ENCODE data around the gene GRID2.

Gene GRID2

DNA sequence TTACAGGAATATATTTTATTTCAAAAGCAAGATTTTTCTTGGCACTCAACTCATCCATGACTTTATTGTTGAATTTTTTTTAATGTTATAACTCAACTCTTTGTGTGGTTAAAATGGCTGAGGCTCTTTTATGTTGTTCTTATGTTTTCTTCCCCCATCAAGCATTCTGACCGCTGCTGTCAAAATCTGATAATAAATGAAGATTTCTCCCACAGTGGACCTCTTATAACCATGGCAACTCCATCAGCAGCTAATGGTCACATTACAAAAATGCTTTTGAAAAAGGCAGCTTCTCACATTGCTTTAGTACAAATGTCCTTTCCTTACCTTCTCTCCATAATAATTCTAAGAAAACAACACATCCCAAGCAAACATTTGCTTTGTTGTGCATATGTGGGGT, 1428.7 kb downstream of the GRID2 start:
- DNase-seq (ENCODE audit: low read depth in 2 of 2, low spot score in 1 of 2), result no peak

DNA sequence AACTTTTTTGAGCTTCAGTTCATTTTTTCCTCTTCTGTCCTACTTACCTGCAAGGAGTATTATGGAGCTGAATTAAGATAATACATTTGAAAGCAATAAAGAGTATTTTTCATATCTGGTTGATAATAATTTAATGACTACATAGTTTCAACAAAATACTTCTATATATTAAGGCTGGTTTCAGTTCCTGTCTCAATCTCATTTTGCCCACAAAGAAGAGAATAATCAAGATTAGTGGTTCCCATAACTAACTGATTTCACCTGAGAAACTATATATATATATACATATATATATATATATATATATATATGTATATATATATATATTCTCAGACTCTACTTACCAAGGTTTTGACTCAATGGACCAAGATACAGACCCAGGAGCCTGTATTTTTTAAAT, 1437.1 kb downstream of the GRID2 start:
- DNase-seq (ENCODE audit: low read depth in 2 of 2, low spot score in 1 of 2), result no peak

DNA sequence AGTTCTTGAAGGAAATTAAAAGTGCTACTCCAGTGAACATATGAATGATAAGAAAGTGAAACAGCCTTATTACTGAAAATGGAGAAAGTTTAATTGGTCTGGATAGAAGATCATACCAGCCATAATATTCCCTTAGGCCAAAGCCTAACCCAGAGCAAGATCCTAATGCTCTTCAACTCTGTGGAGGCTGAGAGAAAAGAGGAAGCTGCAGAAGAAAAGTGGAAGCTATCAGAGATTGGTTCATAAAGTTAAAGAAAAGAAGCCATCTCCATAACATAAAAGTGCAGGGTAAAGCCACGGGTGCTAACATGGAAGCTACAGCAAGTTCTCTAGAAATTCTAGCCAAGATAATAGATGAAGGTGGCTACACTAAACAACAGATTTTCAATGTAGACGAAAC, 1439.3 kb downstream of the GRID2 start:
- DNase-seq (ENCODE audit: low read depth in 2 of 2, low spot score in 1 of 2), result no peak

DNA sequence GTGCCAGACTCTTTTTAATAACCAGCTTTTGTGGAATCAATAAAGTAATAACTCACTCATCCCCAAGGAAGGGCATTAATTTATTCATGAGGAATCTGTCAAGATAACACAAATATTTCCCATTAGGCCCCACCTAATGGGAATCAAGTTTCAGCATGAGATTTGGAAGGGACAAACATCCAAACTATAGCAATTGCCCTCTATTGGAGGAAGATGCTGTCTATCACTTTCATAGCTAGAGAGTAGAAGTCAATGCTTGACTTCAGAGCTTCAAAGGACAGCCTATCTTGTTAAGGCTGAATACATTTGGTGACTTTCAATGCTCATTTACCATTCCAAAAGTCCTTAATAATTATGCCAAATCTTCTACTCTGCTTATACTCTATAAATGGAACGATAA, 1439.9 kb downstream of the GRID2 start:
- no peak for DNase-seq (ENCODE audit: low read depth in 2 of 2, low spot score in 1 of 2)

DNA sequence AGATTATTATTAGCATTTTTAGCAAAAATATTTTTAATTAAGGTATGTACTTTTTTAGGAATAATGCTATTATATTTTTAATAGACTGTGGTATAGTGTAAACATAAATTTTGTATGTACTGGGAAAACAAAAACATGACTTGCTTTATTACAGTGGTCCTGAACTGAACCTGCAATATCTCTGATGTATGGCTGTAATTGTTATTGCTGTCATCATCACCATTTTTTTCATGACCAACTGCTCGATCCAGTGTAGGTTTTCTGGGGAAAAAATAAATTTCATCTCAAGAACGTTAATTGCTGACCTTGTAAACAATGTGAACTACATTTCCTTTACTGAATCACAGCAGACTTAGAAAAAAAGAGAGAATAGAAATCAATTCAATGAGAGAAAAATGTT, 1441.2 kb downstream of the GRID2 start:
- DNase-seq (ENCODE audit: low read depth in 2 of 2, low spot score in 1 of 2), result no peak

DNA sequence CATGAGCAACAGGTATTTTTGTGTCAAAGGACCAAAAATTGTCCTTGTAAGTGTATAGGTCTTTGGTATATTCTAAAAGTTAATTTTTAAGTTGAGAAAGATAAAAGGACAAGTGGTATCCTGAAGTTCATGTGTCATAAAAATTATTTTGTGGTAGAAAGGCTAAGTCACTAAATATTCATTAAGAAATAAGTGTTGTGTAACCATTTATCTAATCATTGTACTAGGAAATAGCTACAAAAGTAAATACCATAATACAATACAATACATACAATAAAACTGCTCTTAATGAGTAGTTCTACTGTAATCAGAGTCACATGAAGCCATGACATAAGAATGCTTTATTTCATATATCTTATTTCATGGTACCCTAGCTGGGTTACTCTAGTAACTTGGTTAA, 1442.3 kb downstream of the GRID2 start:
- DNase-seq (ENCODE audit: low read depth in 2 of 2, low spot score in 1 of 2), result no peak

DNA sequence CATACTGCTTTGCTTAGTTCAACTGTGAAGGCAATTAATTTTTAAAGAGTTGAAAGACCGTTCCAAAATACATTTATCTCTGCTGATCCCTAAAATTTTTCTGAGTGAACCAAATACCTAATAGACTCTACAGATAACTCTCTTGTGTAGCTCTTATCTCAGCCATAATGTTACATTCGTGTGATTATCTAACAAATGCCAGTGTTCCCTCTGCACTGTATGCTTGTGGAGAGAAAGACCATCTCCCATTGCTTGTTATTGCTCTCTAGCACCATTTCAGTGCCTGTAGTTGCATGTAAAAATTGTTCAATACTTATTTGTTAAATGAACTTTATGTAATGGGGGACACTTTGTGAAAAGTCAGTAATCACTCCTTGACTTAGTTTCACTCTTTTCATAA, 1443.5 kb downstream of the GRID2 start:
- DNase-seq (ENCODE audit: low read depth in 2 of 2, low spot score in 1 of 2), result no peak

DNA sequence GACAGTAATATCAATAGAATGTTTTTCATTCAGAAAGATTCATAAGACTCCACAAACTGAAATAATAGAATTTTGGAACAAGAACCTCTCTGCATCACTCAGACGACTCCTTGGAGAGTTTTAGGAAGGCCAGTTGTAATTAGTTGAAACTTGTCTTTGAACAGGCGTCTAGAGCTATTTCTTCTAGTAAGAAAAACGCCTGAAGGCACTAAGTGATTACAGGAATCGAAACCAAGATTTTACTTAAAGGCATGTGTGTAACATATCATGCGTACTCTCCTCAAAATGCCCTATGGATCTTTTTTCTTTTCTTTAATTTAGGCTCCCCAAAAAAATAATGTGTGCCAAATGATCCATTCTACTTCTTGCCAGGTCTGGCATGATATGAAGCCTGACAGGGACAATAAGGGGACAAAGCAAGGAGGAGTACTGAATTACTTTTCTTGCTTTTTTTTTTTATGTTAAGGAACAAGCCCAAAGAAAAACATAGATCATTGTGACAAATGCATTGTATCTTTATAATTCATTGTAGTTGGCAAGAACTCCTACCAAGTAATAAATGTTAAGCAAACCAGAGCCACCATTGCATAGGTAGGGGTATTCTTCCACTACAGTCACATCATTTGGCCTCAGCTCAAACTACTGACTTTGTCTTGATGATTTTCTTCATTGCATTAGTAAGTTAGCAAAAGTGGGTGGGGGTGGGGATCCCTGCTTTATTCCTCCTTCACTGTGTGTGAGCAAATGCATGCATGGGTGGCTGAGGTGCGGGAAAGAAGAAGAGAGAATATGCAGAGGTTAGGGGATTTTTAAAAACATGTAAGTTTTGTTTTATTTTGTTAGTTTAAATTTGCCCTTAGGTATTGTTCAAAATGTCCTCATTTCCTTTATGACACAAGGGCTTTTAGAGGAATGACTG, 1444.9 kb downstream of the GRID2 start:
- no peak for DNase-seq (ENCODE audit: low read depth in 2 of 2, low spot score in 1 of 2)

DNA sequence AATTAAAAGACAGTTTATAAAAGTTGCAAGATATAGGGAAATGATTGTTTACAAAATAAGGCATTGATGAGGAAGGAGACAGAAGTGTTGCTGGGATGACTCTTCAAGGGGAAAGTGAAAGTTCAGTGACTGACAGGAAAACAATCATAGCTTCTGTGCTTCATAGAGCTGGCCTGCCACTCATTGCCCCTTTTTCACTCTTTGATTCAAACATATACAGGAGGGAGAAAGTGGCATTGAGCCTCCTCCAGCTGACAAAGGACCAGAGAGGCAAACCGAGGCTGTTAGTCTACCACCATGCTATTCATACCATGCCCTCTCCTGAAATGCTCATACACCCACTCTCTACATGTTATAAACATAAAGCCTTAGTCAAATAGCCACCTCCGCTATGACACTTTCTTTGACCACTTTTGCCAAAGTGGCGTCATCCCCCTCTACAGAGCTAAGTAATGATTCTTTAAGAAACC, 1445.6 kb downstream of the GRID2 start:
- no peak for DNase-seq (ENCODE audit: low read depth in 2 of 2, low spot score in 1 of 2)

DNA sequence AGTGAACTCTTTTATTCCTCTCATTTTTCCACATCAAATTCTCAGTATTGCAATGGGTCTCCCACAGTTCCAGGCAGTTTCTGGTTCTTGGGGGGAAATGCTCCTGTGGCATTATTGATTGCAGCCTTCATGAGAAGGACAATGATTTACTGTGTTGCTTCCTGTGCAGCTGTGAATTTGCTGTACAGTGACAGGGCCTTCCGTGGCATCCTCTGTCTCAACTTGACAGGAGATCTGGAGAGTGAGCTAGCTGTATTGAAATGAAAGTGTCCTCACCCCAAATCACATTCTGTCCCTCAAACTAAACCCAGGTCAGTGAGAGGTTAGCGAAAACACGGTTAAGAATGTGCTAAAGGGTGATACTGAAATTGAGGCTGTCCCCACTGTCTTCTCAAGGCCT, 1447.6 kb downstream of the GRID2 start:
- DNase-seq (ENCODE audit: low read depth in 2 of 2, low spot score in 1 of 2), result no peak

DNA sequence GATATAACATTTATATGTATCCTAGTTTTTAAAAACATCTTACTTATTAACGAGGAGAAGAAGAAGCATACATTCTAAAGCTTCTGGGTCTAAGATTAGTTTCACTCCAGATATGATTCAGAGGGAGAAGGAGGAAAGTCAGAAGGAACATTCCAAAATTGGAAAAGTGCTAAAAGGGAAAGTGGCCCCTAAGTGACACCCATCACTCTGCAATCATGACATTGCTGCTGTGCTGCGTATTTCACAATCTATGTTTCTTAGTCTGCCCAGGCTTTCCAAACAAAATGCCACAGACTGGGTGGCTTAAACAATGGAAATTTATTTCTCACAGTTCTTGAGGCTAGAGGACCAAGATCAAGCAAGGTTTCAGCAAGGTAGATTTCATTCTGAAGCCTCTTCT, 1452.3 kb downstream of the GRID2 start:
- no peak for DNase-seq (ENCODE audit: low read depth in 2 of 2, low spot score in 1 of 2)

DNA sequence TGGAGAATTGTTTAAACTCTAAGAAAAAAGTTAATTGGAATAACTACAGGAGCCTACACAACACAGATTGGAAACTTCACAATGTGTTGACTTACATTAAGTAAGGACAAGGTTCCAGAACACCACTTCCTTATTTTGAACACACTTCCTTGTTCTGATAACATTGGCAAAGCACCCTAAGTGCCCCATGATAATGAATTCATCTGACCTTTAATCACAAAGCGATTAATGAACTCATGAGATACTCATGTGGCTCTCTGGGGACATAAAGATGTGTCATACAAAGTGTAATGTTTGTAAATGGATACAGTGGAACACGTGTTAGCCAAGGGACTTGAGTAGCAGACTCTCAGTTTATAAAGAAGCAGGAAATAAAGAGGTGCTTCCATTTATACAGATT, 1455.7 kb downstream of the GRID2 start:
- DNase-seq (ENCODE audit: low read depth in 2 of 2, low spot score in 1 of 2), result no peak

DNA sequence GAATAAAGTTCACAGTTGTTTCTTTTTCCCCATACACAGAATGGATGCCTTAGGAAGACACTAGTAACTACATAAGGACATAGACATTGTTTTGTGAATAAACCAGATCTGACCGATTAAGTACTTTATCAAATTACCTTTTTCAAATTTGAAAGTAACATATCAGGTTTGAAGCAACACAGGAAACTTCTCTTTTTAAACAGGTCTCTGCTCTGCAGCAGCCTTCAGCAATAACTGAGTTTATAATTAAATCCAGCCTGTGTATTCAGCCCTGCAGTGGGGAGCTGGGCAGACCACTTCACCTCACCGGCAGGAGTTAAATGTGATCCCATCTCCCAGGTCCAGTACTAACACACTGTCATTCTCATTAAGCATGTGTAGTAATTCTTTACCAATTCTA, 1456.5 kb downstream of the GRID2 start:
- DNase-seq (ENCODE audit: low read depth in 2 of 2, low spot score in 1 of 2), result no peak

DNA sequence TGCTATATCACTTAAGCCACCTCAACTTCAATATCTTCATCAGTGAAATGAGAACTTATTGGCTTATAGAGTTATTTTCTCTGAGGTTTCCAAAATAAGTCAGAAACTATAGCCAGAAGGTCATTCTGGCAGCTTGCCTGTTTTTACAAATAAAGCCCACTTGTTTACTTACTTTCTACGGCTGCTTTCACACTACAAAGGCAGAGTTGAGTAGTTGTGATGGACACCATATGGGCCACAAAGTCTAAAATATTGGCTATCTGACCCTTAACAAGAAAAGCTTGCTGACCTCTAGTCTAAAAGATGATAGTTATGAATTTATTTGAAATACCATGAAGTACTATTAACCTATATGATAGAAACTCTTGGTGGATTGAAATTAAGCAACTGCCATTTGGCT, 1457.5 kb downstream of the GRID2 start:
- DNase-seq (ENCODE audit: low read depth in 2 of 2, low spot score in 1 of 2), result no peak

DNA sequence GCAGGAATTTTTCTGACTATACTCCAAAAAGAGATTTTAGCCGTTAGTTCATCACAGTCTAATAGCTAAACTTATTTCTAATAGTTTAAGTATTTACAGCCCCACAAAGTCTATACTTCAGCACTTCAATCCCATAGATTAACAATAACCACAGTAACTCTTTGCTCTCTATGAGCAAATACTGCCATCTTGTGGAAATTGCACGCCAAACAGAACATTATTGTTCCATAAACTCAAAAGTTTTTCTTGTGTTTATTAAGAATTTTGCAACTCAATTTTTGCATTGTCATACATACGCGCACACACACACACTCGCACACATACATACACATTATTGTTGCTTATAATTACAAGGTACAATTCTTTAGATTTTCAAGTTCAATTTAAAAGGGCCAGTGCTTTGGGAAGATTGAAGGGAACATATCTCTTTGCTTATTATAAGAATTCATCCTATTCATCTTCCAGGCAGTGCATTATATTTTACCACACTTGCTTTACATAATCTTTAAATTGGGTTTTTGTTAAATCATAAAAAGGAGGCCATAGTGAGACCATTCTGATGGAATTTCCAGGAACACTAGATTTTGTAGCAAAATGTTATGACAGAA, 1461.0 kb downstream of the GRID2 start:
- DNase-seq (ENCODE audit: low read depth in 2 of 2, low spot score in 1 of 2), result no peak

DNA sequence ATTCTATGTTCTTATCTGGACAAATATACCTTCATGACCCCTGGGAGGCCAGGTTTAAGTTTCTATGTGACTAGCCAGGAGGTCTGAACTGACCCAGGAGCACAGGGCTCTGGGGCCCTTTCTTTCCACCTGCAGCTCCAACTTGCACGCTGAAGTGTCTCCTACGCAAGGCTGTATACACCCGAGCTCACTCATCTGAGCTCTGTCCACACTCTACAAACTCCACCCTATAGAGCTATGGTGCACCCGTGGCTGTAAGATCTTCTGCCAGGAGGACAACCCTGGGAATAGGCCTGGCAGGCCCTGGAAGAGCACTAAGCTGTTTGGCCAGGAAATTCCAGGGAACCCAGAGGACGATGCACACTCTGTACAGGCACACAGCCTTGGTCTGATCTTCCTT, 1464.2 kb downstream of the GRID2 start:
- DNase-seq (ENCODE audit: low read depth in 2 of 2, low spot score in 1 of 2), result no peak

DNA sequence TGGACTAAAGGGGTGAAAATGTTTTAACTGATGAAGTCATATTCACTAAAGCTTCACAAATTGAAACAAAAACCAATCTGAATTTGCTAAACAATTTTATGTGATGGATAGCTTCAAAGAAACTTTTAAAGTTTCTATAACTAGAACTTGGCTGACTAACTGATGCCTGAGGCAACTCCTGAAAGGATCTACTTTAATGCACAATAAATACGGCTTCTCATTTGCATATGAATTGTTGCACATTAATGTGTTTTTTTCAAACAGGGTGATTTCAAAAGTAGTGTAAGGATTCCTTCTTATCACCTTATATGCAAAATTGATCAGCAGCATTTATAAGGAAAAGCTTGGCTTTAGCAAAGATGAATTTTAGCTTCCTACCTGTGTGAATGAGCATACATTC, 1466.4 kb downstream of the GRID2 start:
- DNase-seq (ENCODE audit: low read depth in 2 of 2, low spot score in 1 of 2), result no peak

DNA sequence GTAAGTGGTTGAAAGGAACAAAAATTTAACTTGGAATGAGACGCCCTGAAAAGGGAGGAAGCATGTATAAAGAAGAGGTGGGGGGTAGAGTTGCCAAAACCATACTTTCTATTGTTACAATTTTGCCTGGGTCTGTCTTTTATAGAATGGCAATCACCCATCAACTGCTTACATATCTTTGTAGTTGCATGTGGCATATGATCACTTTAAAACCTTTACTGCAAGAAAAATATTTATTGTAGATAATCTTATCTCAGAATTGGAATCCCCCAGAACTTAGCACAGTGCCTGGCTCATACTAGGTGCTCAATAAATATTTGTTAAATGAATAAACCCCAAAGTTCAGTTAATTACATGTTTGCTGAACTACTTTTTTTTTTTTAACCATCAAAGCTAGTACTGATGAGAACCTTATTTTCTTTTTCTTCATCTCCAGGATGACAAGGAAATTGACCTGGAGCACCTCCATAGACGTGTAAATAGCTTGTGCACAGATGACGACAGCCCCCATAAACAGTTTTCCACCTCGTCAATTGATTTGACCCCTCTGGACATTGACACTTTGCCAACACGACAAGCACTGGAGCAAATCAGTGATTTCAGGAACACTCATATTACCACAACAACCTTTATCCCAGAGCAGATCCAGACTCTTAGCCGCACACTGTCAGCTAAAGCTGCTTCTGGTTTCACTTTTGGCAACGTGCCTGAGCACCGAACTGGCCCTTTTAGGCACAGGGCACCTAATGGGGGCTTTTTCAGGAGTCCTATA, 1468.1 kb downstream of the GRID2 start:
- no peak for DNase-seq (ENCODE audit: low read depth in 2 of 2, low spot score in 1 of 2)

DNA sequence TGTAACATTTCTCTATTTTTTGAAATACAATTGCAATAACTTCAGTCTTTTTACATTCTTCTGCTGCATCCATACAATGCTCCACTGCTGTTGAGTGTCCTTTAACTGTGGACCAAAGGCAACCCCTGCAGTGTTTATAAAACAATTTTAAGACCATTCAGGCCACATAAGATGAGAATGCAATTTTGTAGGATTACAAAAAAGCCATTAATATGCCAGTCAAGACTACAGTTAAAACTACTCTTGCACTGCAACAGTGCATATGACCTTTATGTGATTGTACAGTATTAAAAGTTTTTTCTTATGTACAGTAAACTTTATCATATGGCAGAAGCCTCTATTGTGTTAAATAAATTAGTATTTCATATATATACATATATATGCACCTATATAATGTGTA, 1469.1 kb downstream of the GRID2 start:
- no peak for DNase-seq (ENCODE audit: low read depth in 2 of 2, low spot score in 1 of 2)

DNA sequence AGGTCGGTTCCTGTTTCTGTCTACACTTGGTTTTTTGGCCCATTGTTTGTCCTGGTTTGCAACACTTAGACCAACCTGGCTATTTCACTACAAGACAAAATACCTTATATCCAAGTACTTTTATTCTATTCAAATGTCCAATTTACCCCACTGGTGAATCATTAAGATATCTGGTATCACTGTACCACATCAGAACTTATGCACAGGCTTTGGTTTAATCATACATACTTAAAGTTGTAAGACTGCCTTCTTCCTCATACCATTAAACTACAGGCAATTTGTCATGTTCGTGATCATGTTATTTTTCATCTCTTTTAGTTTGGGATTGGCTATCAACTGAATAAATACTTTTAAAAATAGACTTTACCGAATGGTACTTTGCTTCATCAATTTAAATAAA, 1471.8 kb downstream of the GRID2 start:
- no peak for DNase-seq (ENCODE audit: low read depth in 2 of 2, low spot score in 1 of 2)

DNA sequence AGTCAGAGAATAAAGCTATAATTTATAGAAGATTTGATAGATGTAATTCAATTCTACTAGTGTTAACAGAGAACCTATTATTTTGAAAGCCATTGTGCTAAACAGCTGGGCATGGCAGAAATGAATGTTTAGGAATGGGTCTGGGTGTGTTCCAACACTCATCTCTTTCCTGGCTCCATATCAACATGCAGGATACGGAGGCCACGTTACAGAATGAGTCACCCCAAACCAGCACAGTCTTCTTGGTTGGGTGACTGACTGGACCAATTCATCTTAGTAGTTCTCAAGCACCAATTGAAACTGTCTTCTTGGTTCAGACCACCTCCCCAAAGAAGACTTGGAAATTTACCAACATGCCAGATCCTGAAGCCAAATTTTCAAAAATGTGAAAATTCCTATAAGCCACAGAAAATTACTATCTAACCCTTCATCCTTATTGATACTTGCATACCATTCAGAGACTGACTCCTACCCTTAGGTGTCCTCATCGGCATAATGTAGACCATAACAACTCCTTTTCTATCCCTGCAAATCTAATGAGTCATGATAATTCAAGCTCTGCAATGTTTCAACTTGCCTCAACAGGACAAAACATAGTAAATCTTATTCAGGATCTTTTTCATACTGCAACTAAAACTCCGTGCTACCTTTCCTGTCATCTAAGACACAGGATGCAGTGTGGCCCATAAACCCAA, 1472.8 kb downstream of the GRID2 start:
- DNase-seq (ENCODE audit: low read depth in 2 of 2, low spot score in 1 of 2), result no peak
